HL-60 (cell line): ENCODE data around the gene CCNB1IP1.
"Not testable (repeated sequence)": the region's sequence is repeated elsewhere in the genome, so short reads cannot be mapped to it uniquely, and the experiment has no call there.

Experiments
- CTCF ChIP-seq: IDR thresholded peaks from one replicate; pipeline ENCODE4 v1.5.1; 2011; ENCODE audit warnings: low read length, control low read depth, inconsistent platforms; ENCODE audit not compliant: insufficient read depth
- POLR2AphosphoS5 ChIP-seq: IDR thresholded peaks from 2 replicates; pipeline ENCODE4 v1.6.1; 2012; ENCODE audit warnings: low read depth
- REST ChIP-seq: IDR thresholded peaks from 2 replicates; pipeline ENCODE4 v1.6.1; 2012; ENCODE audit warnings: low read depth; ENCODE audit not compliant: insufficient replicate concordance

GRCh38 chr14:20281998-20282397 lies 51.1 kb downstream of the CCNB1IP1 start:
- not testable (repeated sequence) for TF ChIP-seq CTCF, POLR2AphosphoS5, REST
